GM18517 (cell line): ENCODE measurements around the gene FBXO24.

Experiments
- ATAC-seq: cut with Tn5 transposase; IDR thresholded peaks from one replicate; pipeline ENCODE4 v1.9.1; 2021; ENCODE audit warnings: mild to moderate bottlenecking, moderate library complexity; ENCODE audit not compliant: unreplicated experiment

The FBXO24 gene

GRCh38 chr7:100614308-100614861 is 28.3 kb downstream of the FBXO24 start:
- ATAC-seq = no peak

GRCh38 chr7:100620239-100620638 is 34.1 kb downstream of the FBXO24 start:
- no peak for ATAC-seq

GRCh38 chr7:100620804-100621203 is 34.7 kb downstream of the FBXO24 start:
- no peak for ATAC-seq

GRCh38 chr7:100621554-100621953 is 35.4 kb downstream of the FBXO24 start:
- no peak for ATAC-seq

- ATAC-seq = no peak
These were observed 38.1 kb downstream of the FBXO24 start for GRCh38 chr7:100623951-100624824.

GRCh38 chr7:100626055-100626454 is 39.9 kb downstream of the FBXO24 start:
- ATAC-seq = no peak

- peak; percentile 60 for ATAC-seq
These were observed 40.6 kb downstream of the FBXO24 start for GRCh38 chr7:100626530-100627237.

- no peak for ATAC-seq
These were observed 41.1 kb downstream of the FBXO24 start for GRCh38 chr7:100627238-100627549.

GRCh38 chr7:100629117-100629716 is 43.1 kb downstream of the FBXO24 start:
- ATAC-seq = no peak

GRCh38 chr7:100630066-100630465 is 43.9 kb downstream of the FBXO24 start:
- no peak for ATAC-seq

GRCh38 chr7:100632951-100633717 is 47.0 kb downstream of the FBXO24 start:
- peak; percentile 58 for ATAC-seq

GRCh38 chr7:100639995-100640516 is 53.9 kb downstream of the FBXO24 start:
- ATAC-seq = no peak

- ATAC-seq = no peak
These were observed 54.7 kb downstream of the FBXO24 start for GRCh38 chr7:100640517-100641440.

GRCh38 chr7:100641463-100641859 is 55.3 kb downstream of the FBXO24 start, which contains the start of gene TFR2:
TFR2 (minus strand) TSS chr7:100641552; CDS start chr7:100641509, 43 bp downstream.
- ATAC-seq = no peak

GRCh38 chr7:100641860-100642533 is 55.9 kb downstream of the FBXO24 start:
- no peak for ATAC-seq

GRCh38 chr7:100642534-100642907 is 56.4 kb downstream of the FBXO24 start:
- ATAC-seq = no peak

GRCh38 chr7:100649826-100650565 is 63.9 kb downstream of the FBXO24 start:
- no peak for ATAC-seq
